ENCODE data around the gene CASS4. TPM values are rescaled to one million over a fixed set of nuclear protein-coding genes. Genes with fewer than 3 reads are reported as not detected.

CASS4 gene
- total and polyA plus RNA-seq, 9 of the 15 experiments (the other 6 are each of a cell fraction or from before 2014, with no cell fraction given) = 8.1 to 53.8 (median 26.7) TPM

GRCh38 chr20:56506103-56506502, 94.0 kb downstream of the CASS4 start:
- Histone ChIP-seq H3K9me3 (replicated peaks; ENCODE audit: control insufficient read depth, insufficient read depth, low read depth, low read length) (no peaks in the 10 kb centered on the region), H3K4me1 (replicated peaks in 1 of 2; ENCODE audit: control insufficient read depth in 2 of 2, insufficient read depth in 2 of 2, low read length in 2 of 2) (0 out of 5 replicates have a peak, but pooled peaks cover 0 to 3% of the 10 kb centered on the region in 2 experiments), H3K4me3 (no peak overlapping the region), H3K27ac (ENCODE audit: extremely low read depth, low read depth, low read length) (no peak overlapping the region), H2AFZ (ENCODE audit: low read depth, low read length) (no peak overlapping the region), H3K4me2 (ENCODE audit: insufficient read depth, low read length) (no peak overlapping the region), H3K27me3 (ENCODE audit: control insufficient read depth in 2 of 2, insufficient read depth in 2 of 2, low read length in 2 of 2) (no peaks in the 10 kb centered on the region), H3K79me2 (ENCODE audit: control insufficient read depth, insufficient read depth, low read length) (no peaks in the 10 kb centered on the region), H3K9ac (ENCODE audit: insufficient read depth in 1 of 2, low read depth in 2 of 2, low read length in 2 of 2) (no peak overlapping the region), H3K9me1 (ENCODE audit: control insufficient read depth, insufficient read depth, low read length) (no peaks in the 10 kb centered on the region), H3K36me3 (ENCODE audit: control insufficient read depth, insufficient read depth, low read length) (peaks cover 2% of the 10 kb centered on the region; the same call in 1 of the 3 replicates), H4K20me1 (replicated peaks; ENCODE audit: control insufficient read depth, insufficient read depth, low read length) (no peaks in the 10 kb centered on the region)
- in situ Hi-C loops (cut with MboI) (no loop called here), intact Hi-C loops (cut with micrococcal nuclease) (no loop called here)
- BruUV-seq (replicated peaks) = no TSS peak
- ATAC-seq (no peak), FAIRE-seq (no peak), DNase-seq (ENCODE audit: extremely low read depth in 1 of 4, low spot score in 3 of 4) (no peak)
- 83% methylated on average over 3 of the region's 3 CpGs for WGBS (ENCODE audit: insufficient coverage, low coverage, missing lambda C conversion rate)
- TF ChIP-seq ZNF639 (CRISPR knock-in tag; conservative IDR thresholded peaks at IDR 0.05 in 1 of 2, IDR thresholded peaks at IDR 0.05 in 1 of 2) (no peak), DEAF1 (CRISPR knock-in tag; IDR thresholded peaks at IDR 0.05) (no peak), BDP1 (IDR thresholded peaks at IDR 0.05; ENCODE audit: insufficient read depth, insufficient read length) (no peak), ETS2 (tag; IDR thresholded peaks at IDR 0.05; ENCODE audit: borderline replicate concordance, poor library complexity, severe bottlenecking) (no peak), THRA (IDR thresholded peaks at IDR 0.05) (no peak), CBFA2T2 (conservative IDR thresholded peaks at IDR 0.05) (no peak)
- ChIA-PET CTCF (ENCODE audit: low intra/inter-chr PET ratio) (no interaction called here), POLR2A (no interaction called here)

Small RNA genes within 50 kb of the gene (small RNA-seq; reads per million reads assigned to genes)
- not detected for gene RPL39P

Other genes starting within 250 kb of the CASS4 start
Only the 7 nearest of the 8 such genes appear.
- gene MC3R, start 163.5 kb upstream of the CASS4 start, total RNA-seq (2014; rRNA removed) = not detected in 2 replicates
- not detected in 2 replicates for gene MC3R, start 163.5 kb upstream of the CASS4 start, total RNA-seq (2014; rRNA removed; fragmentation: Illumina TruSeq; extraction: Trizol)
- gene MC3R, start 163.5 kb upstream of the CASS4 start, total RNA-seq (2015; rRNA removed; fragmentation: Illumina TruSeq; extraction: Trizol) = not detected in 2 replicates
- not detected in 2 replicates for gene MC3R, start 163.5 kb upstream of the CASS4 start, total RNA-seq (2021)
- gene MC3R, start 163.5 kb upstream of the CASS4 start, polyA plus RNA-seq (2011; rRNA removed) = not detected in 2 replicates
- gene MC3R, start 163.5 kb upstream of the CASS4 start, polyA plus RNA-seq (2014; fragmentation: Illumina TruSeq; extraction: Trizol) = not detected in 2 replicates
- not detected for gene MC3R, start 163.5 kb upstream of the CASS4 start, polyA plus RNA-seq (2014; fragmentation: Nextera tagmentation; extraction: Ambion mirVana)
- gene MC3R, start 163.5 kb upstream of the CASS4 start, polyA plus RNA-seq (2014; rRNA removed) = not detected in 2 replicates
- 42.1 and 45.8 TPM in 2 replicates for gene FAM210B, start 53.3 kb upstream of the CASS4 start, total RNA-seq (2014; rRNA removed)
- 58.1 and 61.2 TPM in 2 replicates for gene FAM210B, start 53.3 kb upstream of the CASS4 start, total RNA-seq (2014; rRNA removed; fragmentation: Illumina TruSeq; extraction: Trizol)
- 37.5 and 39.0 TPM in 2 replicates for gene FAM210B, start 53.3 kb upstream of the CASS4 start, total RNA-seq (2015; rRNA removed; fragmentation: Illumina TruSeq; extraction: Trizol)
- 47.6 and 53.9 TPM in 2 replicates for gene FAM210B, start 53.3 kb upstream of the CASS4 start, total RNA-seq (2021)
- gene FAM210B, start 53.3 kb upstream of the CASS4 start, polyA plus RNA-seq (2011; rRNA removed) = 69.9 and 87.3 TPM in 2 replicates
- gene FAM210B, start 53.3 kb upstream of the CASS4 start, polyA plus RNA-seq (2014; fragmentation: Illumina TruSeq; extraction: Trizol) = 69.3 and 83.3 TPM in 2 replicates
- 10 to 100 TPM; 12.1 to 21.4 TPM for gene FAM210B, start 53.3 kb upstream of the CASS4 start, polyA plus RNA-seq (2014; fragmentation: Nextera tagmentation; extraction: Ambion mirVana)
- gene FAM210B, start 53.3 kb upstream of the CASS4 start, polyA plus RNA-seq (2014; rRNA removed) = 56.0 and 60.7 TPM in 2 replicates
- 72.7 and 78.4 TPM in 2 replicates for gene AURKA, start 20.0 kb upstream of the CASS4 start, total RNA-seq (2014; rRNA removed)
- 113 and 126 TPM in 2 replicates for gene AURKA, start 20.0 kb upstream of the CASS4 start, total RNA-seq (2014; rRNA removed; fragmentation: Illumina TruSeq; extraction: Trizol)
- 102 and 105 TPM in 2 replicates for gene AURKA, start 20.0 kb upstream of the CASS4 start, total RNA-seq (2015; rRNA removed; fragmentation: Illumina TruSeq; extraction: Trizol)
- gene AURKA, start 20.0 kb upstream of the CASS4 start, total RNA-seq (2021) = 97.4 and 101 TPM in 2 replicates
- 112 and 148 TPM in 2 replicates for gene AURKA, start 20.0 kb upstream of the CASS4 start, polyA plus RNA-seq (2011; rRNA removed)
- gene AURKA, start 20.0 kb upstream of the CASS4 start, polyA plus RNA-seq (2014; fragmentation: Illumina TruSeq; extraction: Trizol) = 128 and 162 TPM in 2 replicates
- 100 to 1,000 TPM; 130 to 153 TPM for gene AURKA, start 20.0 kb upstream of the CASS4 start, polyA plus RNA-seq (2014; fragmentation: Nextera tagmentation; extraction: Ambion mirVana)
- 105 and 106 TPM in 2 replicates for gene AURKA, start 20.0 kb upstream of the CASS4 start, polyA plus RNA-seq (2014; rRNA removed)
- gene CSTF1, start 19.6 kb upstream of the CASS4 start, total RNA-seq (2014; rRNA removed) = 30.8 and 36.3 TPM in 2 replicates
- gene CSTF1, start 19.6 kb upstream of the CASS4 start, total RNA-seq (2014; rRNA removed; fragmentation: Illumina TruSeq; extraction: Trizol) = 53.4 and 55.2 TPM in 2 replicates
- gene CSTF1, start 19.6 kb upstream of the CASS4 start, total RNA-seq (2015; rRNA removed; fragmentation: Illumina TruSeq; extraction: Trizol) = 43.7 and 45.6 TPM in 2 replicates
- gene CSTF1, start 19.6 kb upstream of the CASS4 start, total RNA-seq (2021) = 44.4 and 48.9 TPM in 2 replicates
- gene CSTF1, start 19.6 kb upstream of the CASS4 start, polyA plus RNA-seq (2011; rRNA removed) = 76.6 and 92.5 TPM in 2 replicates
- 48.1 and 56.6 TPM in 2 replicates for gene CSTF1, start 19.6 kb upstream of the CASS4 start, polyA plus RNA-seq (2014; fragmentation: Illumina TruSeq; extraction: Trizol)
- 100 to 1,000 TPM in 1 of 2 experiments, 10 to 100 TPM in 1; 74.1 to 110 TPM for gene CSTF1, start 19.6 kb upstream of the CASS4 start, polyA plus RNA-seq (2014; fragmentation: Nextera tagmentation; extraction: Ambion mirVana)
- gene CSTF1, start 19.6 kb upstream of the CASS4 start, polyA plus RNA-seq (2014; rRNA removed) = 33.5 and 40.7 TPM in 2 replicates
- gene RTF2, start 56.4 kb downstream of the CASS4 start, total RNA-seq (2014; rRNA removed) = 67.0 and 69.1 TPM in 2 replicates
- 62.1 and 69.8 TPM in 2 replicates for gene RTF2, start 56.4 kb downstream of the CASS4 start, total RNA-seq (2014; rRNA removed; fragmentation: Illumina TruSeq; extraction: Trizol)
- 67.9 and 70.4 TPM in 2 replicates for gene RTF2, start 56.4 kb downstream of the CASS4 start, total RNA-seq (2015; rRNA removed; fragmentation: Illumina TruSeq; extraction: Trizol)
- 83.5 and 84.9 TPM in 2 replicates for gene RTF2, start 56.4 kb downstream of the CASS4 start, total RNA-seq (2021)
- 82.3 and 87.4 TPM in 2 replicates for gene RTF2, start 56.4 kb downstream of the CASS4 start, polyA plus RNA-seq (2011; rRNA removed)
- gene RTF2, start 56.4 kb downstream of the CASS4 start, polyA plus RNA-seq (2014; fragmentation: Illumina TruSeq; extraction: Trizol) = 85.1 and 90.7 TPM in 2 replicates
- gene RTF2, start 56.4 kb downstream of the CASS4 start, polyA plus RNA-seq (2014; fragmentation: Nextera tagmentation; extraction: Ambion mirVana) = 100 to 1,000 TPM; 114 to 177 TPM
- gene RTF2, start 56.4 kb downstream of the CASS4 start, polyA plus RNA-seq (2014; rRNA removed) = 80.1 and 85.0 TPM in 2 replicates
- gene FAM209A, start 112.5 kb downstream of the CASS4 start, total RNA-seq (2014; rRNA removed) = not detected in 2 replicates
- 0.15 TPM in 1 of 2 replicates, not detected in the other for gene FAM209A, start 112.5 kb downstream of the CASS4 start, total RNA-seq (2014; rRNA removed; fragmentation: Illumina TruSeq; extraction: Trizol)
- not detected in 2 replicates for gene FAM209A, start 112.5 kb downstream of the CASS4 start, total RNA-seq (2015; rRNA removed; fragmentation: Illumina TruSeq; extraction: Trizol)
- not detected in 2 replicates for gene FAM209A, start 112.5 kb downstream of the CASS4 start, total RNA-seq (2021)
- 0.11 TPM in 2 replicates for gene FAM209A, start 112.5 kb downstream of the CASS4 start, polyA plus RNA-seq (2011; rRNA removed)
- gene FAM209A, start 112.5 kb downstream of the CASS4 start, polyA plus RNA-seq (2014; fragmentation: Illumina TruSeq; extraction: Trizol) = not detected in 2 replicates
- gene FAM209A, start 112.5 kb downstream of the CASS4 start, polyA plus RNA-seq (2014; fragmentation: Nextera tagmentation; extraction: Ambion mirVana) = under 1 TPM in 1 of 2 experiments, not detected in 1; 0.08 TPM
- 0.23 TPM in 1 of 2 replicates, not detected in the other for gene FAM209A, start 112.5 kb downstream of the CASS4 start, polyA plus RNA-seq (2014; rRNA removed)
- gene FAM209B, start 121.0 kb downstream of the CASS4 start, total RNA-seq (2014; rRNA removed) = not detected in 2 replicates
- gene FAM209B, start 121.0 kb downstream of the CASS4 start, total RNA-seq (2014; rRNA removed; fragmentation: Illumina TruSeq; extraction: Trizol) = 0.29 TPM in 1 of 2 replicates, not detected in the other
- gene FAM209B, start 121.0 kb downstream of the CASS4 start, total RNA-seq (2015; rRNA removed; fragmentation: Illumina TruSeq; extraction: Trizol) = not detected in 2 replicates
- not detected in 2 replicates for gene FAM209B, start 121.0 kb downstream of the CASS4 start, total RNA-seq (2021)
- gene FAM209B, start 121.0 kb downstream of the CASS4 start, polyA plus RNA-seq (2011; rRNA removed) = 0.35 and 0.36 TPM in 2 replicates
- gene FAM209B, start 121.0 kb downstream of the CASS4 start, polyA plus RNA-seq (2014; fragmentation: Illumina TruSeq; extraction: Trizol) = not detected in 2 replicates
- under 1 TPM in 1 of 2 experiments, not detected in 1; 0.34 TPM for gene FAM209B, start 121.0 kb downstream of the CASS4 start, polyA plus RNA-seq (2014; fragmentation: Nextera tagmentation; extraction: Ambion mirVana)
- gene FAM209B, start 121.0 kb downstream of the CASS4 start, polyA plus RNA-seq (2014; rRNA removed) = 0.40 TPM in 1 of 2 replicates, not detected in the other